Neuronal stem cell (in vitro differentiated cells): ENCODE results near the gene PID1.

Experiments
- DNase-seq: peaks from one replicate; pipeline ENCODE4 v3.0.0-alpha.2; 2013; ENCODE audit warnings: low spot score
- H2AFZ ChIP-seq: one replicate; pipeline ENCODE4 v1.6.1; 2013; ENCODE audit warnings: mild to moderate bottlenecking, low read length, inconsistent platforms
- H2AK5ac ChIP-seq: 2 replicates; pipeline ENCODE4 v1.6.1; 2013; ENCODE audit warnings: low read depth, mild to moderate bottlenecking, inconsistent platforms, low read length, moderate library complexity, mixed read lengths
- H2BK120ac ChIP-seq: 2 replicates; pipeline ENCODE4 v1.6.1; 2013; ENCODE audit warnings: low read depth, mild to moderate bottlenecking, inconsistent platforms, low read length, moderate library complexity, mixed read lengths
- H2BK12ac ChIP-seq: one replicate; pipeline ENCODE4 v1.6.1; 2013; ENCODE audit warnings: low read length, inconsistent platforms
- H2BK15ac ChIP-seq: 2 replicates; pipeline ENCODE4 v1.6.1; 2013; ENCODE audit warnings: mild to moderate bottlenecking, low read length, inconsistent platforms, mixed read lengths
- H2BK5ac ChIP-seq: one replicate; pipeline ENCODE4 v1.6.1; 2013; ENCODE audit warnings: inconsistent platforms, mild to moderate bottlenecking, low read length, moderate library complexity
- H3K14ac ChIP-seq: one replicate; pipeline ENCODE4 v1.6.1; 2013; ENCODE audit warnings: low read length, inconsistent platforms
- H3K18ac ChIP-seq: 2 replicates; pipeline ENCODE4 v1.6.1; 2013; ENCODE audit warnings: low read length, inconsistent platforms
- H3K23ac ChIP-seq: 2 replicates; pipeline ENCODE4 v1.6.1; 2013; ENCODE audit warnings: low read depth, mild to moderate bottlenecking, mixed read lengths, low read length, inconsistent platforms; ENCODE audit not compliant: poor library complexity
- H3K27ac ChIP-seq: replicated peaks from 3 replicates; pipeline ENCODE4 v1.5.1; 2013; ENCODE audit warnings: low read length, inconsistent platforms
- H3K27me3 ChIP-seq, 3 experiments: 2 replicates each; pipeline ENCODE4 v1.6.1; 2013; ENCODE audit warnings: low read length in 3 of 3, mild to moderate bottlenecking in 2 of 3, inconsistent platforms in 1 of 3, low read depth in 1 of 3, mixed read lengths in 1 of 3, moderate library complexity in 1 of 3; ENCODE audit not compliant: control insufficient read depth in 3 of 3, insufficient read depth in 3 of 3
- H3K36me3 ChIP-seq, 2 donors: replicated peaks in 1 of 2; 2 replicates each; pipeline ENCODE4 v1.6.1; 2013; ENCODE audit warnings: low read length in 2 of 2; ENCODE audit not compliant: control insufficient read depth in 2 of 2, insufficient read depth in 2 of 2
- H3K4ac ChIP-seq: 2 replicates; pipeline ENCODE4 v1.6.1; 2013; ENCODE audit warnings: inconsistent platforms, mild to moderate bottlenecking, low read length, moderate library complexity
- H3K4me1 ChIP-seq, 2 donors: 1 replicate in 1 of 2; 2 replicates in 1 of 2; pipeline ENCODE4 v1.6.1; 2013; ENCODE audit warnings: low read length in 2 of 2, low read depth in 1 of 2; ENCODE audit not compliant: control insufficient read depth in 2 of 2, insufficient read depth in 1 of 2
- H3K4me2 ChIP-seq: one replicate; pipeline ENCODE4 v1.6.1; 2013; ENCODE audit warnings: mild to moderate bottlenecking, low read length, inconsistent platforms; ENCODE audit not compliant: insufficient read depth, poor library complexity, severe bottlenecking
- H3K4me3 ChIP-seq, 2 donors: 2 replicates each; pipeline ENCODE4 v1.5.1; 2013; ENCODE audit warnings: low read length in 2 of 2, mild to moderate bottlenecking in 2 of 2, inconsistent platforms in 1 of 2, moderate library complexity in 1 of 2
- H3K79me1 ChIP-seq: one replicate; pipeline ENCODE4 v1.6.1; 2013; ENCODE audit warnings: low read depth, mild to moderate bottlenecking, inconsistent platforms, low read length, moderate library complexity
- H3K9ac ChIP-seq: one replicate; pipeline ENCODE4 v1.6.1; 2013; ENCODE audit warnings: mild to moderate bottlenecking, low read depth, low read length, inconsistent platforms; ENCODE audit not compliant: poor library complexity
- H3K9me3 ChIP-seq, 2 donors: replicated peaks in 1 of 2; 2 replicates each; pipeline versions ENCODE3 to v1.6.1; 2013; ENCODE audit warnings: low read length in 2 of 2, mild to moderate bottlenecking in 2 of 2, inconsistent platforms in 1 of 2, low read depth in 1 of 2, mixed read lengths in 1 of 2, moderate library complexity in 1 of 2; ENCODE audit not compliant: control insufficient read depth in 2 of 2, insufficient read depth in 1 of 2
- H4K8ac ChIP-seq: one replicate; pipeline ENCODE4 v1.6.1; 2013; ENCODE audit warnings: low read depth, mild to moderate bottlenecking, inconsistent platforms, low read length, moderate library complexity
- H4K91ac ChIP-seq: one replicate; pipeline ENCODE4 v1.6.1; 2013; ENCODE audit warnings: low read length, low read depth, mild to moderate bottlenecking, inconsistent platforms; ENCODE audit not compliant: poor library complexity
- whole genome bisulfite sequencing, 2 donors: extraction: QIAGEN DNeasy Blood & Tissue Kit; methylation state at CpG; one replicate each; pipeline ENCODE4 v1.1.7; 2013; ENCODE audit warnings: missing lambda C conversion rate in 2 of 2, mixed read lengths in 1 of 2; ENCODE audit not compliant: insufficient read length in 2 of 2, insufficient replicate concordance in 1 of 2; ENCODE audit errors: extremely low coverage in 2 of 2; 5-methylcytosine and 5-hydroxymethylcytosine counted together

PID1 gene

DNA sequence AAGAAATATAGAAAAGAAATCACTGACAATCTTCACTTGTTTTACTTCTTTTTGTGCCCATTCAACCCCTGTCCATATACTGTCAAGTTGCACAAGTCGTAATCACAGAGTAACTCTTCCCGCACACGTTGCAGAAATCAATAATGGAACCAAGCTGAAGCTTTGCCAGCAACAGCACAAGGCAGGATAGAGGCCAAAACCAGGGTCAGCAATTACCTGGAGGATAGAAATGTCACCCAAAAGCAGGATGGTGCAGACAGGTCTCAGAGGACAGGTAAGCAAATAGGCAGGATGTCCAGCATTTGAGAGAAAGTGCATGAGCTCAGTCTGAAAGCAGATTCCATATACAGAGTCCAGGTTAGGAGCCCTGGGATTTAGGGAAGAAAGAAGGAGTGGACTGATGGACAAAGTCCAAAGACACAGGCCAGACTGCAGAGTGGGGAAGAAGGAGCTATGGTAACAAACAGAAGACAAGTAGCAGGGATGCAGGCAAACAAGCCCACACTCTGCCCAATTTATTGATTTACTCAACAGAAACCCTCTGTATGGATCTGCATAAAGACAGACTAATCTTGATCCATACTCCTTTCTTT is 52.7 kb downstream of the PID1 start:
- Histone ChIP-seq H2AFZ (no peak overlapping the region), H4K8ac (no peak overlapping the region), H2BK5ac (no peak overlapping the region), H2BK12ac (no peak overlapping the region), H2BK15ac (no peak overlapping the region), H3K4ac (no peak overlapping the region), H3K27ac (no peak overlapping the region), H3K36me3 (no peaks in the 10 kb centered on the region), H3K14ac (no peak overlapping the region), H2AK5ac (no peak overlapping the region), H3K4me3 (no peak overlapping the region), H3K9me3 (peaks cover 0 to 4% of the 10 kb centered on the region in 2 donors), H4K91ac (no peak overlapping the region), H3K4me1 (no peaks in the 10 kb centered on the region), H3K23ac (no peak overlapping the region), H3K27me3 (no peaks in the 10 kb centered on the region), H3K79me1 (no peaks in the 10 kb centered on the region), H3K18ac (no peak overlapping the region), H3K9ac (no peak overlapping the region), H2BK120ac (no peak overlapping the region), H3K4me2 (no peak overlapping the region)
- no CpG with 5 or more reads among the region's 3 CpGs for WGBS, 2 donors
- no peak for DNase-seq

DNA sequence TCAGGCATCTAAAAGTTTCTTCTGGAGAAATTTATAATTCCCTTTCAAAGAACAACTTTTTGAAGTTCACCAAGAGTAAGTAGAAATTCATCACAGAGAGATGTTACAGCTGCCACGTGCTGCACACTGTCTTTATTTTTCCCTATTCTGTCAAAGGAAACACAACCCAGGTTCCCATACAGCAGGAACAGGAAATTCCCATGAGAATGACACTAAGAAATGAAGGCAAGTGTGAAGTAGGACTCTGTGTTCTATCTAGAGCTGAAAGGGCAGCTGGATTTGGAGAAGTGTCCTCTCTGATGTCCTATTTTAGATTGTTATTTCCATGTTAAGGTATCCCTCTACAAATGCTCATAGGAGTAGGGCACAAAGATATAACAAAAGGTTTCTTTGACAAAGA is 58.8 kb downstream of the PID1 start:
- H3K27ac ChIP-seq = no peak overlapping the region
- H3K4ac ChIP-seq = no peak overlapping the region
- H3K14ac ChIP-seq = no peak overlapping the region
- H2BK12ac ChIP-seq = no peak overlapping the region
- no peak overlapping the region for H2BK15ac ChIP-seq
- H4K91ac ChIP-seq = no peak overlapping the region
- H3K9me3 ChIP-seq = no peaks in the 10 kb centered on the region
- H3K23ac ChIP-seq = no peak overlapping the region
- DNase-seq = no peak
- H3K27me3 ChIP-seq = no peaks in the 10 kb centered on the region
- no peak overlapping the region for H2AFZ ChIP-seq
- H3K4me3 ChIP-seq = no peak overlapping the region
- no peaks in the 10 kb centered on the region for H3K36me3 ChIP-seq
- H3K79me1 ChIP-seq = no peaks in the 10 kb centered on the region
- no peak overlapping the region for H3K18ac ChIP-seq
- H2BK120ac ChIP-seq = no peak overlapping the region
- no peak overlapping the region for H2AK5ac ChIP-seq
- H3K4me1 ChIP-seq = peaks cover 0 to 1% of the 10 kb centered on the region in 2 donors
- WGBS, 2 donors = no CpG with 5 or more reads among the region's 1 CpG
- H3K4me2 ChIP-seq = no peak overlapping the region
- no peak overlapping the region for H2BK5ac ChIP-seq
- H3K9ac ChIP-seq = no peak overlapping the region
- no peak overlapping the region for H4K8ac ChIP-seq

DNA sequence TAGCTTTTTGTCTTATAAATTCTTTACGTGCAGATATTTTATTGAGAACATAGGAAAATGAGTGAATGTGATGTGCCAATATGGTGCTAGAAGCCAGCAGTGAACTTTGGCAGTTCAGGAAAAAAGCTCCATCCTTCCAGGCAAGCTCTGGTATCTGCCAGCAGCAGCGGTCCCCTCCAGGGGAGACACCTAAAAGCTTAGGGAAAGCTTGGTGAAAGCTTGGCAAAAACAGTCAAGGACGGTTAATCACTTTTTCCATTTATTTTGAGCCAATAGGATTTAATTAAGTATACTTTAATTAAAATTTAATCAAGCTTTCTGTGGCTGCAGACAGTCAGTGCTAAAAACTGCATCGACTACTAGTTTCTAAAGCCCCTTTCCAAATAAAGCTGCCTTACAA is 60.4 kb downstream of the PID1 start:
- H2BK5ac ChIP-seq = no peak overlapping the region
- no peaks in the 10 kb centered on the region for H3K36me3 ChIP-seq
- H2AK5ac ChIP-seq = no peak overlapping the region
- H2AFZ ChIP-seq = no peak overlapping the region
- WGBS, 2 donors = no CpG with 5 or more reads among the region's 4 CpGs
- H3K14ac ChIP-seq = no peak overlapping the region
- H4K91ac ChIP-seq = no peak overlapping the region
- no peak overlapping the region for H2BK120ac ChIP-seq
- H3K9ac ChIP-seq = no peak overlapping the region
- no peak overlapping the region for H4K8ac ChIP-seq
- no peak overlapping the region for H3K18ac ChIP-seq
- H3K4me2 ChIP-seq = no peak overlapping the region
- H3K4me1 ChIP-seq = peaks cover 0 to 1% of the 10 kb centered on the region in 2 donors
- no peak overlapping the region for H2BK15ac ChIP-seq
- no peaks in the 10 kb centered on the region for H3K79me1 ChIP-seq
- H3K9me3 ChIP-seq = no peaks in the 10 kb centered on the region
- no peak overlapping the region for H3K27ac ChIP-seq
- no peak overlapping the region for H2BK12ac ChIP-seq
- no peak overlapping the region for H3K4me3 ChIP-seq
- H3K4ac ChIP-seq = no peak overlapping the region
- no peak for DNase-seq
- no peaks in the 10 kb centered on the region for H3K27me3 ChIP-seq
- H3K23ac ChIP-seq = no peak overlapping the region

DNA sequence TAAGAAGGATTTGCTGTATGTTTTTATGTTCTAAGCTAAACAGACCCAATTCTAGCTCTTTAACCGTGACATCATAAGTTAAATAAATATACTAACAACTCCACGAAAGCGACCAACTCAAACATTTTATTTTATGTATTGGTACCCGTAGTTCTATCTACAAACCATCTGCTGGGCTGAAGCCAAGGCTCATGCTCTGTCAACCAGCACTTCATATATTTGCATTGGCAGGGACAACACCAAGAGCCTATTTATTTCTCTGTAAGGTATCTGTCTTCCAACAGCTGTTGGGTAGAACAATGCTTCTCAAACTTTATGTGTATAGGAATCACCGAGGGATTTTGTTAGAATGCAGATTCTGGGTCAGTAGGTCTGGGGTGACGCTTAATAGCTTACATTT is 64.5 kb downstream of the PID1 start:
- no peaks in the 10 kb centered on the region for H3K36me3 ChIP-seq
- peaks cover 0 to 1% of the 10 kb centered on the region in 2 donors for H3K4me1 ChIP-seq
- no CpG with 5 or more reads among the region's 6 CpGs for WGBS, 2 donors

More for the DNA sequence above, 64.5 kb downstream of the PID1 start:
- Histone ChIP-seq H3K27ac (no peak overlapping the region), H3K14ac (no peak overlapping the region), H3K9ac (no peak overlapping the region), H4K91ac (no peak overlapping the region), H3K9me3 (no peaks in the 10 kb centered on the region), H4K8ac (no peak overlapping the region), H2AK5ac (no peak overlapping the region), H3K4ac (no peak overlapping the region), H3K18ac (no peak overlapping the region), H3K27me3 (no peaks in the 10 kb centered on the region), H2BK5ac (no peak overlapping the region), H3K4me3 (no peak overlapping the region), H3K79me1 (no peaks in the 10 kb centered on the region), H2BK12ac (no peak overlapping the region), H2AFZ (no peak overlapping the region), H2BK120ac (no peak overlapping the region), H3K23ac (no peak overlapping the region), H3K4me2 (no peak overlapping the region), H2BK15ac (no peak overlapping the region)
- DNase-seq = no peak
